K562 (cell line): Measurements from ENCODE around the gene BRMS1. TPM values are rescaled to one million over a fixed set of nuclear protein-coding genes. Genes with fewer than 3 reads are reported as not detected.

Experiments used
- CREB1 ChIP-seq, 2 experiments: sonication (generic) in 1 of 2; formaldehyde crosslinking in 1 of 2; IDR thresholded peaks; 2 replicates each; pipeline versions ENCODE4 v1.6.1 to v1.8.0; 2012 to 2022; ENCODE audit warnings: inconsistent platforms in 1 of 2, mild to moderate bottlenecking in 1 of 2, missing genetic modification reagents in 1 of 2, moderate library complexity in 1 of 2
- NR2C2 ChIP-seq, 2 experiments: fragments of 200-800 bp in 1 of 2; sonication (Bioruptor generic) in 1 of 2; sonication (generic) in 1 of 2; formaldehyde crosslinking in 1 of 2; IDR thresholded peaks; 2 replicates each; pipeline versions ENCODE4 v1.6.1 to v1.8.0; 2016 to 2022; ENCODE audit warnings: mild to moderate bottlenecking in 1 of 2, missing compliant biosample characterization in 1 of 2, missing genetic modification characterization in 1 of 2, missing genetic modification reagents in 1 of 2
- PCBP2 ChIP-seq: fragments of 200-400 bp; formaldehyde crosslinking; IDR thresholded peaks from 2 replicates; pipeline ENCODE4 v1.6.1; 2018; ENCODE audit warnings: low read length, low read depth, mild to moderate bottlenecking, moderate library complexity; ENCODE audit not compliant: poor library complexity, severe bottlenecking
- POLR2H ChIP-seq: IDR thresholded peaks from 2 replicates; pipeline ENCODE4 v1.6.1; 2016; ENCODE audit warnings: missing genetic modification characterization, low read depth, mild to moderate bottlenecking, control low read depth, missing compliant biosample characterization, moderate library complexity
- PTRF ChIP-seq: fragments of 450-650 bp; IDR thresholded peaks from 2 replicates; pipeline ENCODE4 v1.6.1; 2016; ENCODE audit warnings: mild to moderate bottlenecking, missing genetic modification characterization, missing compliant biosample characterization
- SRF ChIP-seq, 2 experiments: fragments of 250-450, 450-650 bp in 1 of 2; sonication (Bioruptor Pico) in 1 of 2; sonication (generic) in 1 of 2; formaldehyde crosslinking; IDR thresholded peaks; 2 replicates each; pipeline versions ENCODE4 v1.5.0 to v1.5.1; 2020 to 2022; ENCODE audit warnings: mild to moderate bottlenecking in 1 of 2, missing genetic modification reagents in 1 of 2
- ZBED1 ChIP-seq: IDR thresholded peaks from 2 replicates; pipeline ENCODE4 v1.6.1; 2014
- ZNF778 ChIP-seq: fragments of 450-650 bp; formaldehyde crosslinking; IDR thresholded peaks from 2 replicates; pipeline ENCODE4 v1.4.0; 2020; ENCODE audit warnings: mild to moderate bottlenecking, moderate library complexity
- polyA plus RNA-seq, 8 experiments: library from polyadenylated mRNA; depleted of rRNA in 4 of 8; stranded (reverse) in 5 of 8; unstranded in 3 of 8; fragments of >200 nt; fragmentation: Nextera tagmentation in 2 of 8; fragmentation: Illumina TruSeq in 1 of 8; extraction: Ambion mirVana in 2 of 8; extraction: Trizol in 1 of 8; gene quantifications; 2 replicates each; pipeline versions ENCODE4 v1.2.1 to v1.2.3, GENCODE V29; 2011 to 2014; ENCODE audit warnings: inconsistent platforms in 1 of 8, missing spikeins in 1 of 8
- total RNA-seq, 7 experiments: library from RNA; depleted of rRNA in 6 of 7; stranded (reverse); fragments of >200 nt in 6 of 7; fragmentation: Illumina TruSeq in 2 of 7; extraction: Trizol in 2 of 7; gene quantifications; 2 replicates each; pipeline versions ENCODE4 v1.2.1 to v1.2.3, GENCODE V29; 2011 to 2021; ENCODE audit warnings: low replicate concordance in 1 of 7
- TF ChIP-seq, protein P1 (sequence below), 3 experiments: fragments of 200-800 bp in 1 of 3; fragments of 250-450 bp in 1 of 3; fragments of 450-650 bp in 1 of 3; sonication (Bioruptor Pico) in 1 of 3; sonication (Bioruptor generic) in 1 of 3; formaldehyde crosslinking in 1 of 3; IDR thresholded peaks; 2 replicates each; pipeline versions ENCODE4 v1.6.1 to v1.8.0; 2016 to 2022; ENCODE audit warnings: mild to moderate bottlenecking in 2 of 3, missing genetic modification characterization in 2 of 3, missing compliant biosample characterization in 1 of 3, moderate library complexity in 1 of 3
- TF ChIP-seq, protein P2 (sequence below): fragments of 250-450 bp; sonication (Bioruptor Pico); IDR thresholded peaks from 2 replicates; pipeline ENCODE4 v1.5.0; 2022; ENCODE audit warnings: mild to moderate bottlenecking

BRMS1 gene
- total and polyA plus RNA-seq, 9 of the 15 experiments (the other 6 are each of a cell fraction or from before 2014, with no cell fraction given) = 2.2 to 78.8 (median 33.4) TPM

- TF ChIP-seq ZNF778 (no peak), PCBP2 (no peak), SRF (CRISPR knock-in tag; IDR thresholded peaks at IDR 0.05) (peak in 1 of 2 experiments; percentile 65; a peak in 1 of 4 replicates), NR2C2 (CRISPR knock-in tag; IDR thresholded peaks at IDR 0.05) (0 out of 2 replicates have a peak, but pooled peaks have one; percentile 8), NR2C2 (tag; IDR thresholded peaks at IDR 0.05) (0 out of 2 replicates have a peak, but pooled peaks have one; percentile 58), PTRF (tag) (no peak), CREB1 (IDR thresholded peaks at IDR 0.05) (0 out of 2 replicates have a peak, but pooled peaks have one; percentile 12), CREB1 (CRISPR knock-in tag; IDR thresholded peaks at IDR 0.05) (no peak), ZBED1 (no peak), POLR2H (tag) (peak; percentile 93)
- TF ChIP-seq, protein P1, sequence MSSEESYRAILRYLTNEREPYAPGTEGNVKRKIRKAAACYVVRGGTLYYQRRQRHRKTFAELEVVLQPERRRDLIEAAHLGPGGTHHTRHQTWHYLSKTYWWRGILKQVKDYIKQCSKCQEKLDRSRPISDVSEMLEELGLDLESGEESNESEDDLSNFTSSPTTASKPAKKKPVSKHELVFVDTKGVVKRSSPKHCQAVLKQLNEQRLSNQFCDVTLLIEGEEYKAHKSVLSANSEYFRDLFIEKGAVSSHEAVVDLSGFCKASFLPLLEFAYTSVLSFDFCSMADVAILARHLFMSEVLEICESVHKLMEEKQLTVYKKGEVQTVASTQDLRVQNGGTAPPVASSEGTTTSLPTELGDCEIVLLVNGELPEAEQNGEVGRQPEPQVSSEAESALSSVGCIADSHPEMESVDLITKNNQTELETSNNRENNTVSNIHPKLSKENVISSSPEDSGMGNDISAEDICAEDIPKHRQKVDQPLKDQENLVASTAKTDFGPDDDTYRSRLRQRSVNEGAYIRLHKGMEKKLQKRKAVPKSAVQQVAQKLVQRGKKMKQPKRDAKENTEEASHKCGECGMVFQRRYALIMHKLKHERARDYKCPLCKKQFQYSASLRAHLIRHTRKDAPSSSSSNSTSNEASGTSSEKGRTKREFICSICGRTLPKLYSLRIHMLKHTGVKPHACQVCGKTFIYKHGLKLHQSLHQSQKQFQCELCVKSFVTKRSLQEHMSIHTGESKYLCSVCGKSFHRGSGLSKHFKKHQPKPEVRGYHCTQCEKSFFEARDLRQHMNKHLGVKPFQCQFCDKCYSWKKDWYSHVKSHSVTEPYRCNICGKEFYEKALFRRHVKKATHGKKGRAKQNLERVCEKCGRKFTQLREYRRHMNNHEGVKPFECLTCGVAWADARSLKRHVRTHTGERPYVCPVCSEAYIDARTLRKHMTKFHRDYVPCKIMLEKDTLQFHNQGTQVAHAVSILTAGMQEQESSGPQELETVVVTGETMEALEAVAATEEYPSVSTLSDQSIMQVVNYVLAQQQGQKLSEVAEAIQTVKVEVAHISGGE (CRISPR knock-in tag; IDR thresholded peaks at IDR 0.05) = peak in 1 of 3 experiments; percentile 83; a peak in 2 of 6 replicates
- TF ChIP-seq, protein P2, sequence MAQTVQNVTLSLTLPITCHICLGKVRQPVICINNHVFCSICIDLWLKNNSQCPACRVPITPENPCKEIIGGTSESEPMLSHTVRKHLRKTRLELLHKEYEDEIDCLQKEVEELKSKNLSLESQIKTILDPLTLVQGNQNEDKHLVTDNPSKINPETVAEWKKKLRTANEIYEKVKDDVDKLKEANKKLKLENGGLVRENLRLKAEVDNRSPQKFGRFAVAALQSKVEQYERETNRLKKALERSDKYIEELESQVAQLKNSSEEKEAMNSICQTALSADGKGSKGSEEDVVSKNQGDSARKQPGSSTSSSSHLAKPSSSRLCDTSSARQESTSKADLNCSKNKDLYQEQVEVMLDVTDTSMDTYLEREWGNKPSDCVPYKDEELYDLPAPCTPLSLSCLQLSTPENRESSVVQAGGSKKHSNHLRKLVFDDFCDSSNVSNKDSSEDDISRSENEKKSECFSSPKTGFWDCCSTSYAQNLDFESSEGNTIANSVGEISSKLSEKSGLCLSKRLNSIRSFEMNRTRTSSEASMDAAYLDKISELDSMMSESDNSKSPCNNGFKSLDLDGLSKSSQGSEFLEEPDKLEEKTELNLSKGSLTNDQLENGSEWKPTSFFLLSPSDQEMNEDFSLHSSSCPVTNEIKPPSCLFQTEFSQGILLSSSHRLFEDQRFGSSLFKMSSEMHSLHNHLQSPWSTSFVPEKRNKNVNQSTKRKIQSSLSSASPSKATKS (CRISPR knock-in tag) = no peak
Observed at GRCh38 chr11:66371627-66372415, 26.9 kb upstream of the BRMS1 start, which contains the start of gene SLC29A2 (continued).
